Measurements from ENCODE around the gene OTOG.

- TF ChIP-seq CTCF (IDR thresholded peaks at IDR 0.05; ENCODE audit: insufficient read depth, low read length) (no peak), POLR2AphosphoS5 (IDR thresholded peaks at IDR 0.05; ENCODE audit: low read depth) (no peak), SPI1 (IDR thresholded peaks at IDR 0.05; ENCODE audit: borderline replicate concordance, low read depth) (no peak), REST (IDR thresholded peaks at IDR 0.05; ENCODE audit: insufficient replicate concordance, low read depth) (no peak)
These were observed 38.3 kb upstream of the OTOG start for GRCh38 chr11:17508791-17509190.

Data from HL-60 (cell line).